Hematopoietic multipotent progenitor cell treated with erythropoietin and hydrocortisone succinate and interleukin-3 and kit ligand, for 17 days (in vitro differentiated cells): ENCODE data around the gene INTS11.

Experiments
- DNase-seq: peaks from one replicate; pipeline ENCODE4 v3.0.0-alpha.2; 2015; ENCODE audit warnings: low spot score

INTS11 gene

DNA sequence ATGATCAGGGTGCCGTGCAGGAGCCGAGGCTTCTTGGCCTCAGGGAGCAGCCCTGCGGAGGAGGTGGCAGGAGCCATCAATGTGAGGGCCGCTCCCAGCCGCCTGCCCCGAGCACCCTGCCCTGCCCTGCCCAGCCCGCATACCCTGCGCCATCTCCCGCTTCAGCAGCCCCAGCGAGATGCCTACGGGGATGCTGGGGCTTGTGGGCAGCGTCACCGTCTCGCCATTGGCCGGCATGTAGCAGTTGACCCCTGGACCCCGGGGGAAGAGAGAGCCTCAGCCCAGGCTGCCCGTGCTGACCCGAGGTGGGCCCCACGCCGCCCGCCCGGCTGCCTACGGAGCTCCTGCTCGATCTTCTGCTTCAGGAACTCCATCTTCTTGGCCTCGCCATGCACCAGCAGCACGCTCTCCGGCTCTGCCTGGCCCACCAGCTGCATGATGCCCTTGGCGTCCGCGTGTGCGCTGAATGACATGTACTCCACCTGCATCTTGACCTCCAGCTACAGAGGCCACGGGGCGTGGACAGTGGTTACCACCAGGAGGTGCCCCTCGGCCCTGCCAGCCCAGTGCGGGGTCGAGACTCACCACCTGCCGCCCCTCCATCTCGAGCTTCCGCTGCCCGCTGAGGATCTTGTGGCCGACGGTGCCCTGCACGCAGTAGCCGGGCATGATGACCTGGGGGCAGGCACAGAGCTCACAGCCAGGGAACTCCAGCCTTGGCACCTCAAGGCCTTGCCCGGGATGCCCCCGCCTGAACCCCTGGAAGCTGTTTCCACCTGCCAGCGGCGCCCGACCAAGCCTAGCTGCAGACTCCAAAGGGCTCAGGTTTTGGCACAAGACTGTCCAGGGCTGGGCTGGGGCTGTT is 11.8 kb downstream of the INTS11 start:
- no peak for DNase-seq

DNA sequence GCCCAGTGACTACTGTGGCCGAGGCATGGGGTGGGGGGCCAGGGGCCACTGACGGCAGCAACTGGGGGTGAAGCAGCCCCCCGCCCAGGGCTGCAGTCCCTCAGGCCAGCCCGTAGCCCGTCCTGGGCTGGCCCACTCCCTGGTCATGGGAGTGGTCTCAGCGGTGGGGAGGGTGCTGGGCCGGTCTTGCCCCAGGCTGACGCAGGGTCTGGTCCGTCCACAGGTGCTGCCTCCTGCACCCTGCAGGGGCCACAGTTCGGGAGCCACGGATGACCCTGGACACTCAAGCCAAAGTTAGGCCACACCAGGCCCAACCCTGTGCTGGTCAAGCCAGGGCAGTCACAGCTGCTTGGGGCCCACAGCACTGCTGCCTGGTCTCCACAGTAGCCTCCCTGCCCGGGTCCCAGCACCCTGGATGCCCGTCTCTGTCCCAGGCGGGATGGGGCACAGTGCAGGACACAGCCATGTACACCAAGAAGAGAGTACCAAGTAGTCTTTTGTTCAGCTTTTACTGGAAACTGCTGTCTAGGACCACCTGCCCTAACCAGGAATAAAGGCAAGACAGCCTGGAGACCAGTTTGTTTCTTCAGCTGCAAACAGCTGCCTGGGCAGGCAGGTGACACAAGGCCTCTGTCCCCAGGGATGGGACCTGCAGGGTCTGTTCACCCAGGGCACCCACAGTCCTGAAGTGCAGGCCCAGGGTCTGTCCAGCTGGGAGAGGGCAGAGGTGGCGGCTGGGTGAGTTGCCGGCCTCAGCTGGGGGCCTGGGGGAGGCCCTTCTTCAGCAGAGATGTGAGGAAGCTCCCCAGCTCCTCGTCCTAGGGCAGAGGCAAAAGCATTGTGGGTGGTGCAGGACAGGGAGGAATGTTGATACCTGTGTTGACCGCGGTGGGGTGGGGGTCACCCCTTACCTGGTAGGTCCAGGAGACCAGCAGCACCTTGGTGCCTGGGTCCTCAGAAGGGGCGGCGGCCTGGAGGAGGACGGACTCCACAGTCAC is 13.1 kb downstream of the INTS11 start:
- DNase-seq = no peak

DNA sequence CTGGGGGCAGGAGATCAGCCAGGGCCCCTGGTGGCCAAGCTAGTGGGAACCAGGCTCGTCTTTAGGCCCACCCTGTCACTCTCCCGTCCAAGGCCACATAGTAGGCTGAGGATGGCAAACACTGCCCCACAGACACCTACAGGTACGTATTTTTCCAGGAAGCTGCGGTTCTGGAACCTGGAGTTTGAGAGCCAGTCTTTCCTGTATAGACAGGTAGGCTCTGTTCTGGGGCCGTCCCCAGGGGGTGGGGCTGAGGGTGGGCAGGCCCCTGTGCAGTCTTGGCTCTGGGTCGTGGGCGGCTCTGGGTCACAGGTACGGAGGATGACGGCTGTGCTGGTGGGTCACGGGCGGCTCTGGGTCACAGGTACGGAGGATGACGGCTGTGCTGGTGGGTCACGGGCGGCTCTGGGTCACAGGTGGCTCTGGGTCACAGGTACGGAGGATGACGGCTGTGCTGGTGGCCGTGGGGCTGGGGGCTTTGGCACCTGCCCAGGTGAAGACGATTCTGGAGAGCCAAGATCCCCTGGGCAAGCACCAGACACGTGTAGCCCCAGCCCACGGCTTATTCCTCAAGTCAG is 13.9 kb downstream of the INTS11 start:
- no peak for DNase-seq

DNA sequence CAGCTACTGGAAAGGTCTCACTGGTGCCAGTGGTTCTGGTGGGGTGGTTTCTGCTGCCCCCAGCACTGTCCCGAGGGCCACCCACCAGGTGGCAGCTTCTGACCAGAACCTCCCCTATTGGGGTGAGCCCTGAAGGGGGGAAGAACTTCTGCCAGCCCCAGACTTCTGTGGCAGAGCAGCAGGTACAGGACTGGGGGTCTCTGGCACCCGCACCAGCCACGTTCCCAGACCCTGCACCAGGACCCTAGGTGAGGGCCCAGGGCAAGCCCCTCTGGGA is 14.4 kb downstream of the INTS11 start:
- DNase-seq = no peak

DNA sequence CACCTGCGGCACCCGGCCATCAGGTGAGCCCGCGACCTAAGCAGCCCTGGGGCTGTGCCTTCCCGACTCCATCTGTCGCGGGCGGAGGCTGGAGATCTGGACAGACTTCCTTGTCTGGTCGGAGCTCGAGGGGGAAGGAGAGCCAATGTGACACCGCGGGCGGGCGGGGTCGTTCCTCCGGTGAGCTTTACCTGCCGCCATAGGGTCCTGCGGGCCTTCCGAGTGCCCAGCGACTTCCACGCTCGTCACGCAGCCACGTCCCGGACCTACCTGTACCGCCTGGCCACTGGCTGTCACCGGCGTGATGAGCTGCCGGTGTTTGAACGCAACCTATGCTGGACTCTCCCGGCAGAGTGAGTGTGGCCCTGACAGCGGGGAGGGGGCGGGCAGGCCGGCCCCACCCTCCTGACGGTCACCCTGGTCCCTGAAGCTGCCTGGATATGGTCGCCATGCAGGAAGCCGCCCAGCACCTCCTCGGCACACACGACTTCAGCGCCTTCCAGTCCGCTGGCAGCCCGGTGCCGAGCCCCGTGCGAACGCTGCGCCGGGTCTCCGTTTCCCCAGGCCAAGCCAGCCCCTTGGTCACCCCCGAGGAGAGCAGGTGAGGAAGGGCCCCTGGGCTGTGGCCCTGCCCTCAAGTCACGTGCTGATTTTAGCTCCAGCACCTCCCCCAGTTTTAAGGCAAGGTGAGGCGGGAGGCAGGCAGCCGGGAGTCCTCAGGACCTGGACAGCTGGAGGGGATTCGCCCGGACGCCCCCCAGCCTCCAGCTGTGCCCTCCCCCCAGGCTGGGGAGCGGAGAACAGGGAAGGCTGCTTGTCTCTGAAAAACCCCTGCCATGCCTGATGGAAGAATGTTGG is 15.0 kb downstream of the INTS11 start:
- DNase-seq = no peak

DNA sequence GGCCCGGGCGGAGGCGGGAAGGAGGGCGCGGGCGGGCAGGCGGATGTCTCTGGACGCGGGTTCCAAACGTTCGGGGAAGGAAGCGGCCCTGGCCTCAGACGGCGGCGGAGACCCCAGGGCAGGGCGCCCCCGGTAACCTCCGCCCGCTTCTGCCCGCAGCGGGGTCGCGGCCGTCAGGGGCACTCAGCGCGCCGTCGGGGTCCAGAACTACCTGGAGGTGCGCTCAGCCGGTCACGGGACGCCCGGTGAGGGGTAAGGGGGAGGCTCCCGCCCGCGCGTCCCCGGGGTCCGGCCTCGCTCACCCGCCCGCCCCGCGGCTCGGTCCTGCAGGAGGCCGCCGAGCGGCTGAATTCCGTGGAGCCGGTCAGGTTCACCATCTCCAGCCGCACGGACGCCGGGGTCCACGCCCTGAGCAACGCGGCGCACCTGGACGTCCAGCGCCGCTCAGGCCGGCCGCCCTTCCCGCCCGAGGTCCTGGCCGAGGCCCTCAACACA is 15.7 kb downstream of the INTS11 start:
- no peak for DNase-seq

DNA sequence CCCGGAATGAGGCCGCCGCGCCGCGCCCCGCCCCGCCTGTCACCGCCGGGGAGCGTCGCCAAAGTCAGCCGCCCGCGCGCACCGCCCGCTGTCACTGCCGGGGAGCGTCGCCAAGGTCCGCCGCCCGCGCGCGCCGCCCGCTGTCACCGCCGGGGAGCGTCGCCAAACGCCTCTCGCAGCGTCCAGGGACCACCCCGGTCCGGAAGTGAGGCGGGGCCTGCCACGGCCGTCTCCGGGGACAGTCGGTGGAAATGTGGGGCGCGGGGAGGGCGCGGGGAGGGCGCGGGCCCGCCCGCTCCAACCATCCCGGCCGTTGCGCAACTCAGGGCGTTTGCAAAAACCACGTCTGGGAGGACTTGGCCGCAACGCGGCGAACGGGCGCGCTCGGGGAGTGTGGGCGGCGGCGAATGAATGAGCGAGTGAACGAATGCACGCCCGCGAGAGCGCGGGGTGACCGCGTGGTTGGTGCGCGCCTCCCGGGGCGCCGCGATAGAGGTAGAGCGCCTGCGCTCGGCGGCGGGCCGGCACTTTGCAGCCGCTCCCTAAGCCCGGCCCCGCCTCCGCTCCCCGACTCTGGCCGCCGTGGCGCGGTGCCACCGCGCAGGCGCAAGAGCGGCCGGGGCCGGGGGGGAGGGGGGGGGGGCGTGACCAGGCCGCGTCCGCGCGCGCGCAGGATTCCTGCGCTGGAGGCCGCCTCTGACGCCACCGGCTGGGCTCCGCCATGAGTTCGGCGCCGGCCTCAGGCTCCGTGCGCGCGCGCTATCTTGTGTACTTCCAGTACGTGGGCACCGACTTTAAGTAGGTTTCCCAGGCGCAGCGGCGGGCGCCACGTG is 16.3 kb downstream of the INTS11 start, which contains the start of the genes ACAP3 and PUSL1:
Gene ACAP3, minus strand, starts transcription at position 8 of the 833 bp plus-strand sequence. CDS start 115 bp downstream, outside the sequence.
Gene PUSL1, plus strand, starts transcription at position 675 of the 833 bp plus-strand sequence. Its CDS starts 47 bp downstream, at position 722.
- DNase-seq = peak; percentile 94

DNA sequence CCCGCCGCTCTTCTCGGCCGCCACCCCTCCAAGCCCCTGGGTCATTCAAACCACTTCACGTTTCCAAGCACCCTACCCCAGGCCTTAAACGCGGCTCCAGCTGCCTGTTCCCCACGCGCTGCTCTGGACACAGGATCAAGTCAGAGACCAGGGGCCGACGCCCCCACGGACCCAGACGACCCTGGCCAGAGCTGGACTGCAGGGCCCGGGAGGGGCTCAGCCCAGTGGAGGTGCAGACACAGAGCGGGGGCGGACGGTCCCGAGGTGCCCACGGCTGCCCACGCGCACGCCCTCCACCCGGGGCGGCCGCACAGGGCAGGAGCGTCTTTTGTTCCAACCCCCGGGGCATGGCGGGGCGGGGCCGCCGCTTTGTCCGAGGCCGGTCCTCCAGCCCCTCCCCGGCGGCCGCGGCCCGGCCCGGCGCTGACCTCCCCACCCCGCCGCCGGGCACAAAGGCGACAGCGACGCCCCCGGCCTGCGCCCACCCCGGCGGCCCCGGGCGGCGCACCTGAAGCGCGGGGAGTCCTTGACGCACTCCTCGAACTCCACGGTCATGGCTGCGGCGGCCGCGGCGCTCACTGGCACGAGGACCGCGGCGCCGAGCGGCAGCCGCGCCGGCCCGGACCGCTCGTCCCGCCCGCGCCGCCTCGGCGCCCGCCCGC is 17.1 kb downstream of the INTS11 start:
- no peak for DNase-seq

DNA sequence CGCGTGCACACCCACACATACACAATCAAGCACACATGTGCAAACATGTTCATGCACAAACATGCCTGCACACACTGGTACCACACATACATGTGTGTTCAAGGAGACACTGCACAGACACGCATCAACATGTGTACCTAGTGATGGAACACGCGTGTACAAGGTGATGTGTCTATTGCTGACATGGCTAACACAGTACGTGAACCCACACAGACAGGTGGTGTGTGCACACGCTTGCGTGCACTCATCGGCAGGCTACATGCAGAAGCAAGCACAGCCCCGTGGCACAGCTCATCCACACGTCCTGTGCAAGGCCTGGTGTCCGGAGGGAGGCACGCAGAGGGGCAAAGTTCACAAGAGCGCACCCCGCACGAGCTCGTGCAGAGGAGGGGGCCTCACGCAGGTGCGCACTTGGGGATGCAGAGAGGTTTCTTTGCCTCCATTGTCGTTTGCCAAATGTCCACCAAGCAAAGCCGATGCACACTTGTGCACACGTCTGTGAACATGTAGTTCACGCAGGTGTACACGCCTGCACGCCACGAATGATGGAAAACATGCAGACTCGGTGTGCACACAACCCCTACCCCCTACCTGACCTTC is 17.7 kb downstream of the INTS11 start:
- DNase-seq = no peak

DNA sequence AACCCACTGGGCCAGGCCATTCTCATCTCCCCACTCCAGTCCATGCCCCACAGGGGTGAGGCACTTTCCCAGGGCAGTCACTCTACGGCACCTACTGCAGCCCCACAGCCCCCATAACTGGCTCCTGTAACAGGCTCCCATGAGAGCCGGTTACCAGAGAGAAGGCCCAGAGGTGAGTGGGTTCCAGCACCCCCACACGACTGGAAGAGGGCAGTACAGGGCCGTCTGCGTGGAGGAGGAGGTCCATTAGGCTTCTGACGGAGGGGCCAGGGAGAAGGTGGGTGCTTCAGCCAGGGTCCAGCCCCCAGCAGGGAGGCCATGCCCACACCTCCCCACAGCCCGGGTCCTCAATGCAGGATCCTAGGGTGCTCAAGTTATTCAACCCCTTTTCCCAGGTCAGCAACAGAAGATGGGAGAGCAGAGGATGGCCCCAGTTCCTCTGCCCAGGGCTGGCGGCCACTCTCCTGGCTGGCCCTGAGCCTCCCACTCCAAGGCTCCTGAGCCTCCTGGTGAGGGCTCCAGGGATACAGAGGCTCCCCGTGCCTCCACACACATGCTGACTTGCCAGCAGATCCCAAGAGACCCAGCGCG is 18.3 kb downstream of the INTS11 start:
- DNase-seq = no peak

DNA sequence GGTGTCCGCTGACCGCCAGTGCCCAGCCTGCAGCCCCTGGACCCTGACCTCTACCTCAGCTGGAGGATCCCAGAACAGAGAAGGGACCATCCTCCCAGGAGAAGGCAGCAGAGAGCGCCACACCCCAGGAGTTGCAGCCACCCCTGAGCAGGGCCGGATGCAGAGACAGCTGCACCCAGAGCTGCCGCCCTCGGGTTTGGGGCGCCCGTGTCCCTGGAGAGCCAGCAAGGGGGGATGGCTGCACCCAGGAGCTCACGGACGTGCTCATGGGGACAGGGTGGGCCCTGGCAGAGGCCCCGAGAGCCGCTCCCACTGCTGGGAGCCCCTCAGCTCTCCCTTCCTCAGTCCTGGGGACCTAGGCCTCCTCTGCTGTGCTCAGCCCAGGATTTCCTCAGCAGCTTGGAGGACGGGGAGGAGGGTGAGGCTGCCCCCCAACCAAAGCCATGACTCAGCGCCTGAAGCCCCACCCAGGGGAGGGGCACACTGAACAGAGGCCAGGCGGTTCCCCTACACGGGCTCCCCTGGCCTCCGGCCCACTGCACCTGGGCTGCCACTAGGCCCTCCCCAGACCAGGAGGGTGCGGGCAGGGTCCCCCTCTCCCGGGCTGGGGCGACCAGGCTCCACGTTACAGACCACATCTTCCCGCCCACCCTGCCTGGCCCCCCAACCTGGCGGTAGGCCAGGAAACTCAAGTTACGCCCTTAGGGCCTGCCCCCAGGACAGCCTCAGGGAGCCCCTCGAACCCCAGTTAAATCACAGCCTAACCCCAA is 19.0 kb downstream of the INTS11 start:
- peak; percentile 65 for DNase-seq

DNA sequence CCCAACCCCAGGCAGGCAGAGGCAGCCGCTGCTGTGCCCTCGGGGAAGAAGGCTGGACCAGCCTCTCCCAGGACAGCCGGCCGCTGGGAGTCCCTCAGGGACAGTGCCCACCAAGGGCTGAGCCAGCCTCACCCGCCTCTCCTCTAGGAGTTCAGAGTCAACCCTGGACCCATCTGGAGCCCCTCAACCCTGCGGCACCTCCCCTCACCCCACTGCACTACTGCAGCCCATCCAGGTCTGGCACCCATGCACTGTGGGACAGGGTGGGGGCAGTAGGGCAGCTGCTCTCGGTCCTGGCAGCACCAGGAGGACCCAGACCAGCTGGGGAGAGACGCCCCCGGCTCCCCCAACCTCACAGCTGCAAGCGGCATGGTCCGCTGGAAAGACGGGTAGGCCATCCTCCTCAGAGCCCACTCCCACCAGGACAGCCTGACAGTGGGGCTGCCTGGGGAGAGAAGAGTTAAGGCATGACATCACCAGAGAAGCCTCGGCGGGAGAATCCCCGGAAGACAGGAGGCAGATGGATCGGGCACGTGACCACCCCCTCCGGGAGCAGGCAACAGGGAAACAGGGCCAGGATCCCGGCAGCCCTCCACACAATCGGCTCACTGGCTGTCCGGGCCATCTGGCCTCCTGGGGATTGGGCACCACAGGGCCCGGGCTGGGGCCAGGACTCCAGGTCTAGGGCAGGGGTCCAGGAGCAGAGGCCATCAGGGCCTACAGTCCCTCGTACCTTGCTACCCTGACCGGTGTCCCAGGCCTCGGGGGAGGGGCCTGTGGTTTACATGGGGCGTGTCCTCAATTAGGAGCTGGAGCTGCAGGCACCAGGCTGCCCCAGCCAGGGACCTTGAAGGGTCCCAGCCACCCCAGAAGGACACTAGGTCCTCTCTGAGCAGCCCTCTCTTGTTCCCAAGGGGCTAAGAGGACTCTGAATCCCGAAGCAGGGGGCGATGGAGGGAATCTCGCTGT is 19.8 kb downstream of the INTS11 start:
- DNase-seq = no peak

DNA sequence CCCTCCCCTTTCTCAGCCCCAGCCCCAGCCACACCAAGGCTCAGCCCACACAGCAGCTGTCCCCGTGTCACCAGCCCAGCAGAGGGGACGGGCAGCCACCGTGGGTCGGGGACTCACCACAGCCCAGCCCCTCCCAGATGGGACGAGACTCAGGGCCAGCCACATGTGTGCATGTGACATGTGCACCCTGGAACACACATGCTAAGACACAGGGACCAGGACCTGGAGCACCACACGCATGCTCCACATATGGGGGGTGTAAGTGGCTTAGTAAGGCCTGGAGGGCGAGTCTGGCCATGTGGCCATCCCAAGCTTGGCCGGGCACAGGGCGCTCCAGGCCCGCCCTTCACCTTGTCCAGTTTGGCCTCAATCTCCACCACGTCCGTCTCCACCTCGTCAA is 20.7 kb downstream of the INTS11 start:
- no peak for DNase-seq

DNA sequence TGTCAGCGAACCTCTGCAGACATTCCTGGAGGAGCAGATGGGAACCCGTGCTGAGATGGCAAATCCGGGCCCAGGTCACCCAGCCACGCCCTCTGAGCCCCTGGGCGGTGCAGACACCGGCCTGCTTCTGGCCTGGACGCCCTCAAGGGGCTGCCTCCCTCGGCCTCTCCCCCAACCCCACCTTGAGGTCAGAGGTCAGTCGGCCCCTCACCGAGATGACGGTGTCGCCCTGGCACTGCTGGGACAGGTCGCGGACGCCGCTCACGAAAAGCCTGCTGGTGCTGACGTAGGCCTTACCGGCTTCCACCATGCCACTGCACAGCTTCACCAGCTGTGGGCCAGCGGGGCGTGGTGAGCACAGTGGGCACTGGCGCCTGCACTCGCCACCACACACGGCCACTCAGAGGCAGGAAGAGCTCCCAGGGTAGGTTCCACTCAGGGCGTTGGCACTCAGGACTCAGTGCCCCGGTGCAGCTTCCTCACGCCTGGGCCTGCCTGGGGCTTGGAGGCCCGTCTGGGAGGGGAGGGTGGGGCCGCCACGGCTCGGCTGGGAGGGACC is 21.4 kb downstream of the INTS11 start:
- no peak for DNase-seq

DNA sequence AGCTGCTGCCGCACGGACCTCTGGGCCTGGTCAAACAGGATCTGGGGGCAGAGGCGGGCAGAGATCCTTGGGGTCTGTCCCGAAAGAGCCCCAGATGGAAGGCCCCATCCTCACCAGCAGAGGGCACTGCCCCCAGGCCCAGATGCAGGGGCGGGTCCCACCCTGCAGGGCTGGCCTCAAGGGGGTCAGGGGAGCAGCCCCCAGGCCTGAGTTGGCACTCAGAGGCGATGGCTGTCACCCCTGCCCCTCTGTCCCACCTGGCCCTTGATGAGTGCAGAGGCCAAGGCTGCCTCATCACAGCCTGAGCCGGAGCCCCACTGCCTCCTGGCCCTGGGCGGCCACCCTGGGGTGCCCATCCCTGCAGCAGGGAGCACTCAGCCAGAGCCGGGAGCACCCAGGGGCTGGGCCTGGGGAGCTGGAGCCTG is 22.4 kb downstream of the INTS11 start:
- DNase-seq = no peak

DNA sequence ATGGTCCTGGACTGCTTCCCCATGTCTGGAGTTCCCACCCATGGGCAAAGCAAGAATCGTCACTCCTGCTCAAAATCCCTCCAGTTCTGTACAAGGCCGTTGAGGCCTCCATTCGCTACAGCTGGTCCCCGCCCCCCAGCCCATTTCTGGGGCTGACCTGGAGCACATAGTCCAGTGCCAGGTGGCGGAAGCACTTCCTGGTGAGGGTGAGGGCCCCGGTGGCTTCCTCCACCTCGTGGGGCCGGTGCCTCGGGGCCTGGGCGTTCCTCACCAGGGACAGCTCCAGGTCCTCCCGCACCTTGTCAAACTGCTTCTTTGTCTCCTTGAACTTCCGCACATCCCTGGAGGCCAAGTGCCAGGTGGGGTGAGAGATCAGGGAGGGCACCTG is 24.1 kb downstream of the INTS11 start:
- no peak for DNase-seq
